HEK293T (cell line): ENCODE data around the gene EED.

Source experiments
- FOXK2 ChIP-seq: fragments of 450-650 bp; IDR thresholded peaks from 2 replicates; pipeline ENCODE4 v1.6.1; 2016; ENCODE audit warnings: mild to moderate bottlenecking
- FOXM1 ChIP-seq: fragments of 450-650 bp; IDR thresholded peaks from 2 replicates; pipeline ENCODE4 v1.6.1; 2017; ENCODE audit warnings: mild to moderate bottlenecking, borderline replicate concordance

DNA sequence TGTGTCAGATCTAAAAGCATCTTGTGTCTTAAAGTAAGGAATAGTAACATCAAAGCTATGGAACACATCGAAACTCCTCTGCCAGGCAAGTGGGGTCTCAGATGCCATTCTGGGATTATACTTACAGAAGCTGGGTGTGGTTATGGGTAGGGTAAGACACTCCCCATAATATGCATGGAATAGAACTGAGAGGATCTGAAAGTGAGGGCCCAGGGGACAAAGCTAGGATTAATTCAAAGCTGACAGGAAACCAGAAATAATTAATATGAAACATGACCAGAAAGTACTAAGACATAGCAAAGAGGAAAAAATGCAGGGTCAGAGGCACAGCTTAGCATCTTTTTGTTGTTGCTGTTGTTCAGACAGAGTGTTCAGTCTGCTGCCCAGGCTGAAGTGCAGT, 40.2 kb upstream of the EED start:
- no peak for TF ChIP-seq FOXM1
- no peak for TF ChIP-seq FOXK2
